T-helper 2 cell (primary cell): ENCODE results near the gene TP53AIP1.
"Not testable (repeated sequence)": the region's sequence is repeated elsewhere in the genome, so short reads cannot be mapped to it uniquely, and the experiment has no call there.

Experiments used
- DNase-seq, 5 experiments: peaks; one replicate each; pipeline versions ENCODE4 v3.0.0 to v3.0.0-alpha.2; 2012 to 2022

TP53AIP1 gene

GRCh38 chr11:128924510-128925249 is 18.0 kb downstream of the TP53AIP1 start:
- DNase-seq = no peak

DNA sequence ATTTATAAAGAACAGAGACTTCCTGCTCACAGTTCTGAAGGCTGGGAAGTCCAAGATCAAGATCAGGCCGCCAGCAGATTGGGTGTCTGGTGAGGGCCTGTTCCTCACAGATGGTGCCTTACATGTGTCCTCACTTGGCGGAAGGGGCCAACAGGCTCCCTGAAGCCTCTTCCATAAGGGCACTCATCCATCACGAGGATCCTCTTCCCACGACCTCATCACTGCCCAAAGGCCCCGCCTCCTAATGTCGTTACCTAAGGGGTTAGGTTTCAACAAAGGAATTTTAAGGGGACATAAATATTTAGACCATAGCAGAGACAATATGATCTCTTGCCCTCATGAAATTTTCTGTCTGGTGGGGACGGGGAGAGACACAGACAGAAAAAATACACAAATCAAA is 18.6 kb downstream of the TP53AIP1 start:
- no peak for DNase-seq

- DNase-seq = no peak
Measured at GRCh38 chr11:128921793-128922192, 20.9 kb downstream of the TP53AIP1 start.

DNA sequence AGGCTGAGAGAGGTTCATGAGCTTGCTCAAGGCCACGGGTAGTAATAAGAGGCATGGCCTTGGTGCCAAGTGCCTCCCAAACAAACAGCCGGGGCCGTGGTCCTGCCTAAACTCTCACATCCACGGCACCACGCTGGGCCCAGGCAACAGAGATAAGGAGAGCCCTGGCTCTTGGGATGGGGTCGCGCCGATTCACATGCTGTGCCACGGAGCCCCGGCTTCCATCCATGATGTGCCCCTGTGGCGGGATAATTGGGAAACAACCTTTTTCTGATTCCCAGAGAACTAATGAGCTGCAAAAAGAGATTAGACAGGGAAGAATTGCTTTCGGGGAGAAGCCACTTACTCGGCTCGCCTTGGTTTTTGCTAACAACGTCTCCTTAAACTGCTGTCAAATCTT is 22.0 kb downstream of the TP53AIP1 start:
- DNase-seq = no peak

DNA sequence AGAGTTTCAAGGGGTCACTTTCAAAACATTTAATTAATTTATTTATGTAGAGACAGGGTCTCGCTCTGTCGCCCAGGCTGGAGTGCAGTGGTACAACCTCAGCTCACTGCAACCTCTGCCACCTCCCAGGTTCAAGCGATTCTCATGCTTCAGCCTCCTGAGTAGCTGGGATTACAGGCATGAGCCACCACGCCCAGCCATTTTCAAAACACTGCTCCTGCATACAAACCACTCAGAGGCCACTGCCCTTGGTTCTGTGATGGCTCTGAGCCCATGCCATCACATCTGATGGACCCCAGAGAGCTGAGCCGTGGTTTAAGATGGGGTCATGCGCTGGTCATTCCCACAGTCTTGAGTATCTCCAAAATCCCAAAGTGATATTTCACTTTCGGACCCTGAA is 23.0 kb downstream of the TP53AIP1 start:
- DNase-seq = not testable (repeated sequence)

DNA sequence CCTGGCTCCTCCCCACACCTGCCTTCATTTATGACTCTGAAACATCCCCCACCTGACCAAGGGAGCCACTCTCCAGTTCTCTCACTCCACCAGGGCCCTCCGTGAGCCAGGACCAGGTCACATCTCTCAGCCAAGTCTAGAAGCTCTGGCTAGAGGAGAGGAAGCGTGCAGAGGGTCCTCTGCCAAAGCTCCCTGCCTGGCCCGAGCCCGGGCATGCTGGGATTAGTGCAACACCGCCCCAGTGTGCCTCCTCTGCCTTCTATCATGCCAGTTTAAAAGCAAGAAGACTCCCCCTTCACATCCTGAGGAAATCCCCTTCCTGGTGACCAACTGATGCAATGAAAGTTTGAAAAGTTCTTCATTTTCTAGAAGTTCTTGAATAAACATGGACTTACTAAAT is 23.5 kb downstream of the TP53AIP1 start:
- no peak for DNase-seq

DNA sequence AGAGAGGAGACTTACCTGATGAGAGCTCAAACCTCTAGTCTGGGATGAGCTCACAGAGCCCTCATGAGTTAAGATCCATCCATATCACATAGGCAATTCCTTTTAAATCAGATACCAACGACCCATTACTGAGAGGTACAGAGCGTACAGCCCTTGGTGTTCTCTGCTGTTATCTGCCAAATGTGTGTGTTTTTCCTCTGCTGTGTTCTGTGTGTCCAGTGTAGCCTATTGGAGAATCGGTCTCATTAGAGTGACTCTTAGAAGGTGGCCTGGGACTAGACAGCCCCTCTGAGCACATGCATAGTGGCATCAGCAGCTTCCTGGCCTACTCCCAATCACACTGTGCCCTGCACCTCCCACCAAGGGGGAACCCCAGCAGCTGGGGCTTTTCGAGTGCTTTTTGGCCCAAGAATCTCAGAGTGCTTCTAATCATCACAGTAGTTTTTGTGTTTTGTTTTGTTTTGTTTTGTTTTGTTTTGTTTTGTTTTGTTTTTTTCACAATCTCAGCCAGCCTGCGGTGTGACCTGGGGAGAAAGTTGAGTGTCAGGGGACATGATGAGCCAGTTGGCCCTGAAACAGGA is 25.4 kb downstream of the TP53AIP1 start:
- no peak for DNase-seq

DNA sequence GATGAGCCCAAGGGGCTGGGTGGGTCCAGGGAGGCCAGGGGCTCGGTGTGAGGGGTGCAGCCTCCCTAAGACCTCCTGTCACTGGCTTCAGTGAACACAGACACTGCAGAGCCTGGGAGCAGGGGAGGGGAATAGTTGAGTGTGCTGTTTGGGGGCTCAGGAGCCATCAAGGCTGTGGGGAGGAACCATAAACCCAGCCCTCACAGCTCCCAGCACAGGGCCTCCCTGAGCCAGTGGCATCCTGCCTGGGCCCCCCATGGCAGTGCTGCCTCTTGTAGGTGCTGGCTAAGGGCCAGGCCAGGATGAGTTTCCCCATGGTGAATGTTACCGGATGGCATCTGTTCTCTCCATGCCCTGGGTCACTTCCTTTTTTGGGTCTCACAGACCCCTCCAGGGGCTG is 26.0 kb downstream of the TP53AIP1 start:
- DNase-seq = no peak

DNA sequence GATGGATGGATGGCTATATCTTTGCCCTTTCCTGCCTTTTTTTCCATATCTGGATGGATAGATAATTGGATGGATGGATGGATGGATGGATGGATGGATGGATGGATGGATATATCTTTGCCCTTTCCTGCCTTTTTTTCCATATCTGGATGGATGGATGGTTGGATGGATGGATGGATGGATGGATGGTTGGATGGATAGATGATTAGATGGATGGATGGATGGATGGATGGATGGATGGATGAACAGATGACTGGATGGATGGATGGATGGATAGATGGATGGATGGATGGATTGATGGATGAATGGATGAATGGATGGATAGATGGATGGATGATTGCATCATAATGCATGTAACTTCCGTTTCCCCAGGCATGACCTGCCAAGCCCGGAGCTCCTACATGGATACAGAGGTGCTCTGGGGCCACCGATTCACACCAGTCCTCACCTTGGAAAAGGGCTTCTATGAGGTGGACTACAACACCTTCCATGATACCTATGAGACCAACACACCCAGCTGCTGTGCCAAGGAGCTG is 26.6 kb downstream of the TP53AIP1 start:
- no peak for DNase-seq

DNA sequence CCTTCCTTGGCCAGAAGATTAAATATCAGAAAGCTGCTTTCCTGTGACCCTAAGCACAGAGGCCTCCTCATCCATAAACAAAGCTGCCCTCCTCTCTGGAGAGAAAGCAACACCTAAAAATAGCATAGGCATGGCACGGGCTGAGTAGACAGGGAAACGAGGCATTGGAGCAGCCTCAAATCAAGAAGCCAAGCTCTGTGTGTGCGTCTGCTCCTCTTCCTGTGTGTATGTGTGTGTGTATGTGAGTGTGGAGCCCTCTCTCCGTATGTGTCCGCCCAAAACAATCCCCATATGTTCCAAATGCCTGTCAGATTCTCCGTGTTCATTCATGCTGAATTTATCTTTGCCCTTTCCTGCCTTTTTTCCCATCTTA is 27.5 kb downstream of the TP53AIP1 start:
- DNase-seq = no peak

DNA sequence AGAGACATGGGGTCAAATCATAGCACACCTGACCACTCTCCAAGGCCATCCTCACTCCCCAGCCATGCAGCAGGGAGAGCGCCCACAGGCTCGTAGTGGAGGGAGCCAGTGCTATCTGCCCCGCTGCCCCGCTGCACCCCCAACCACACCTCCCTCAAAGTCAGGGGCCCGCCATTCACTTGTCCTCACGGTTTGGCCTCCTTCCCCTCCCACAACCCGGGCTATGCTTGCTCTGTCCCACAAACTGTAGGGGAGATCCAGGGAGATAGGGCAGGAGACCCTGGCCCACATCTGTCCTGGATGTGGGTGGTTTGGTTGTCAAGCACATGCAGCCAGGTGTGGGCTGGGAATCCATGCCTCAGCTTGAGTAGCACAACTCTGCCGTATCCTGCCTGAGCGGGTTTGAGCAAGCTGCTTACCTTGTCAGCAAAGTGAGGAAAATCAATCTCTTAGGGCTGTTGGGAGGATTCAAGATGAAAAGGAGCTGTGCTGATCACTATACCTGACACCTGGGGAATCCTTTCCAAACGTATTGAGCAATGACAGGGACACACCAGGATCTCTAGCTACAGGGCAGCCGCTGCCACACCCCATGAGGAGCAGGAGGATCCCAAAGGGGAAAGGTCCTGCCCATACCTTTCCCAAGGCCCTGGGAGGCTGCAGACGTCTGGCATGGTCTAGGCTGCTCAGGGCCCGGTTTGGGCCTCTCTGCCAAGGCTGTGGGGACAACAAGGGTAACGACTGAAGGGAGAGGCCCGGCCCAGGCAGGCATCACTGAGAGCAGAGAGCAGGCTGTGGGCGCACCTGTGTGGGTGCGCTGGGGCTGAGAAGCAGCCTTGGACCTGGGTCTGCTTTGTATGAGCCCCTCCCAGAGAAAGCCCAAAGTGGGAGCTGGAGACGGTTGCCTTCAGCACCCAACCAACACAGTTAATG is 28.2 kb downstream of the TP53AIP1 start:
- no peak for DNase-seq

GRCh38 chr11:128913806-128914205 is 28.9 kb downstream of the TP53AIP1 start:
- no peak for DNase-seq

- DNase-seq = no peak
Measured at GRCh38 chr11:128911701-128912100, 31.0 kb downstream of the TP53AIP1 start.

- no peak for DNase-seq
Measured at GRCh38 chr11:128911239-128911638, 31.4 kb downstream of the TP53AIP1 start.

DNA sequence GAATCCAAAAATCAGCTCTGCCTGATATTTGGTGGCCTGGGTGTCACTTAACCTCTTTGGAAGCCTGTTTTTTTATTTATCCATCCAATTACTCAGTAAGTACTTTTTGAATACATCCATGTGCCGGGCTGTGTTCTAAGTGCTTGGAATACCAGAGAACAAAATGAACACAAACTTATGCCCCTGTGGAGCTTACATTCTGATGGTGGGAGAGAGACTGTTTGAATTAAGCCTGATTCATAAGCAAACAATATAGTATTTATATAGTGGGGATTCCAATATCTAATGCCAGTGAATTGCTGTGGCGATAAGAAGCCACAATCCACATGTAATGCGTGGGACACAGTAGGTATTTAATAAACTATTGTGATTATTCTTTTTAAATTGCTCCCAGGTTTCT is 32.1 kb downstream of the TP53AIP1 start:
- DNase-seq = no peak

DNA sequence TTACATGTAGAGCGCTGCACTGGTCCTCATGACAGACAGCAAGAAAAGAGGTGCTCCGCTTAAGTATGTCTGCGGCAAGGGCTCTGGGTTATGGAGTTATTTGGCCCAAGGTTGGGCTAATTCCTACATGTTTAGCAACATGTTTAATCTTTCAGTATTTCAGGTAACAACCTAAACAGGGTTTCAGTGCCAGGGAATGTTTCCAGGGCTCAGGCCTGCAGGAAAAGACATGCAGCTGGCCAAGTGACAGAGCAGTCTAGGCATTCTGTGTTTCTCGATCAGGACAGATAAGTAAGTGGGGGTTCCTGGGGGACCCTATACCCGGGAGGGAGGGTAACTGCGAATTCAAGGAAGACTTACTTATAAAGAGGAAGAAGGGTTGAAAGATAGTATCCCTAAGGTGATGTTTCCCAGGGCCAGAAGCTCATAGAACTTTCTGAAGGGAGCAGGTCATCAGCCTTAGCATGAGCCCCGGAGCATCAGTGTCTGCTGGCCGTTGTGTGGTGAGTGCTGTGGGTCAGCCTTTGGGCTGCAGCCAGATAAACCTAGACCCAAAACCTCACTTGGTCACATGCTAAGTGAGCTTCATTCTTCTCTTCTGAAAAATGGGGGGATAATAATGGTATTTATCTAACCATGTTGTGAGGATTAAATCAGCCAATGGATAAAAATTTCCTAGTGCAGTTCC is 33.1 kb downstream of the TP53AIP1 start:
- DNase-seq = no peak

DNA sequence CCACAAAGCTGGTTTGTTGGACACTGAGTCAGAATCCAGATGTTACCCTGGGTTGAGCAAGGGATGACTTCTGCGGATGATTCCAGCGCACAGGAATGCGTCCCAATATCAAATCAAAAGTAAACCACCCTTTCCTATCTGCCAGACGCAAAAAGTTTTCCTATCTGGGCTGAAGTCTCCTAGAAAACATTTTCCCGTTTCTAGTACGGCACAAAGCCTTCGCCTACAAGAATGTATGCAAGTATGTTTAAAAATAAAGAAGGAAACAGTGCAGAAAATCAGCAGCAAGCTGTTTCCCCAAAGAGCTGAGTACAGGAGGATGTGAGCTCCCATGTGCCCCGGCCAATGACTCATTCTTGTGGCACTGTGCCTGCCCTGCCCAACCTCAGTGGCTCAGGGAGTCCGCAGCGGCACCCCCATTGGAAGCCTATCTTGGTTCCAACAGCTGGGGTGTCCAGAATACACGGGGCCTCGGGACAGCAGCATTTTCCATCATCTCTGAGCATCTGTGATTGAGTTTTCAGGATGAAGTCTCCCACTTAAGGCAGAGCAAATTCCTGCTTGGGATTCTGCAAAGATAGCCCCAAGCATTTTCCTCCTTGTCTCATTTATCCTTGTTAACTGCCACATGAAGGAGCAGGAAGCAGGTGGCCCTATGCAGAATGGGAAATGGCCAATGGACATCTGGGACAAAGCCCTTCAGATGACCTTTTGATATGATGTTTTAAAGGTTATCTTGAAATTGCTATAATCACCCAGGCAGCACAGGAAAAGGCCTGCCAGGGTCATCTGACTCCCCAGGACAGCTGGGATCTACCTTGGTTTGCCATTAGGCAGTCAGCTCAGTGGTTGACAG is 34.1 kb downstream of the TP53AIP1 start:
- DNase-seq = no peak

- DNase-seq = no peak
Measured at GRCh38 chr11:128907585-128907984, 35.1 kb downstream of the TP53AIP1 start.

- no peak for DNase-seq
Measured at GRCh38 chr11:128906185-128907050, 36.3 kb downstream of the TP53AIP1 start.

GRCh38 chr11:128905345-128906184 is 37.1 kb downstream of the TP53AIP1 start:
- peak in 3 of 5 experiments; percentile 16 to 51 (median 25) for DNase-seq
